NCI-H510A treated with DMSO at 0.1 percent for 48 hours (cell line): ENCODE results near the gene SLC25A53.
"Not testable (repeated sequence)": the region's sequence is repeated elsewhere in the genome, so short reads cannot be mapped to it uniquely, and the experiment has no call there.

ENCODE experiments used
- DNase-seq: peaks from one replicate; lab custom pipeline; 2025; lab: John Stamatoyannopoulos, UW

Gene SLC25A53

DNA sequence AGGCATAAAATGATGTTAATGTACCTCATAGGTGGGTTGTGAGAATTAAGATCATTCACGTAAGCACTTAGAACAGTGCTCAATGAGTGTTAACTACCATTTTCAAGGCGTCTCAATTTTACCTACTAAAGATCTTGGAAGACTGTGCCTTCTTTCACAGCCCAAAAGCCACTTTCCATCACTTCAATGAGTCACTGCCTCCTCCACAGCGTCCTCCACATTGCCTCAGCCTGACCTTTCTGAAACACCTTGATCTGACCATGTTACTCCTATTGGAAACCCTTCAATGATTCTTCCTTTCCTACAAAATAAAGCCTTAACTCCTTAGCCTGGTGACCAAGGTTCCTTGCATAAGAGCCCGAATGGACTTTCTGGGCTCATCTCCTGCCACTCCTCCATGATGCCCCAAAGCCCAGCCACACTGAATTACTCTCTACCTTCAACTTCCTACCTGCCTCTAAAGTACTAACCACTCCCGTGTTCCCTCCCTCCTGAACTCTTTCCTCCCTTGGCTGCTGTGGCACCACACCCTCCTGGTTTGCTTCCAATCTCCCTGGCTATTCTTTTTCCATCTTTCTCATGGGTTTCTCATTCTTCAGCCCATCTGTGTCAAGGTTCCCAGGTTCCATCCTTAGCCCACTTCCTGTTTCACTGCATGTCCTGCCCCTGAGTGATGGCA lies 22.1 kb downstream of the SLC25A53 start:
- no peak for DNase-seq

DNA sequence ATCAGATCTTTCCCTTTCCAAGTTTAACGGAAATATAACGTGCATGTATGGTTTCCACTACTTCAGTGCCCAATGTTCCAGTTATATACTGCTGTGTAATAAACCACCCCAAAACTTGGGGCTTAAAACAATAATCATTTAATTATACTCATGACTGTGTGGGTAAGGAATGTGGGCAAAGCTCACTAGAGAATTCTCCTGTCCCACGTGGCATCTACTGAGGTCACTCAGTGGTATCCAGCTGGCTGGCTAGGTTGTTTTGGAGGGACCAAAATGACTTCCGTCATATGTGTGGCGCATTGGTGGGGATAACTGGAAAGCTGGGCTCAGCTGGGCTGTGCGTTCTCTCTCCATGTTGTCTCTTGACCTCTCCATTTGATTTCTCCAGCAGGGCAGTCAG lies 26.0 kb downstream of the SLC25A53 start:
- no peak for DNase-seq

GRCh38 chrX:104126856-104127255 lies 30.0 kb downstream of the SLC25A53 start:
- DNase-seq: no peak

DNA sequence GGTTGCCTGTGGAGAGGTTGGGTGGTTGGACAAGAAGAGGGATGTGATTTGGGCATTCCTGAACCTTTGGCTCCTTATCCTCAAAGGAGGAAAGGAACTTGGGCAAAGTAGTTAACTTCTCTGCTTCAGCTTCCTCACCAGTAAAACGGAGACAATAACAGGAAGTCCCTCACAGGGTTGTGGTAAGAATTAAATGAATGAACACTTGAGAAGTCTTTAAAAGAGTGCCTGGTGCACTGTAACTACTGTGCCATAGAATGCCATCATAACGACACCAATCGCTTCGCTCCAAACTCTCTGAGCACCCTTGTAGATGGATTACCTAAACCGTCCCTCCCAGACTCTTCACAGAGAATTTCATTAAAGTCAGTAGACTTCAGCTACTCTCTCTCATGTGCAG lies 34.0 kb downstream of the SLC25A53 start:
- DNase-seq: no peak

DNA sequence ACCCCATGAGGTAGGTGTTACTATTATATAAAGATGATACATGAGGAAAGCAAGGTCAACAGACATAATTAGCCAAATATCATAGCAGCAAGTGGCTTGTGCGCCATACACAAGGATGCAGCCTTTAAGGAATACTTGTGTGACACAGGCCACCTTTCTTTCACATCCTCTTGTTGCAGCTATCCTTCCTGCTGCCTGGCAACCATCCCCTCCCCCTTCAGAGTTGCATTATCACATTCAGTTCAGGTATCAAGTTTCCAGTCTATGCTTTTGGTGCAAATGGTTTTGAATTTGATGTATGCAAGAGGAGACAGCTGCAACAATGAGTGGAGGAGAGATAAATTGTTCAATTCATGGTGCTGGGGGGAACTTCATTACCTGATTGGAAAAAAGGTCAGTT lies 38.0 kb downstream of the SLC25A53 start:
- peak; percentile 22 for DNase-seq

DNA sequence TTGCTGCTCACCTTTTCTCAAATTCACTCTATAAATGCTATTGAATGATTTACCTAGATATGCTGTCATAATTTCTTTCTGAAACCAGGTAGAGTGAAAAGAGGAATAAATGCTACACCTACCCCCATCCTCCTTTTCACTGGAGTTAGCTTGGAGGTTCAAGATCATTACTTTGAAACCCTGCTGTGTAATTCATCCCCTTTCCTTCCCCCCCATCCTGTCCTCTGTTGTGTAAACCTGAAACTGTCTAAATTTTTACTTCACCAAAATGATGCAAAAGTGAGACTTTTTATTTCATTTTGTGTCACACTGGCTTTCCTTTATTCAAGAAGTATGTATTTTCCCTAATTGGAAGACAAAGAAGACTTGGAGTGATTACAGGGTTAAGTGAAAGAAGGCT lies 39.0 kb downstream of the SLC25A53 start:
- no peak for DNase-seq

GRCh38 chrX:104113222-104113965 lies 43.4 kb downstream of the SLC25A53 start:
- DNase-seq: peak; percentile 47

DNA sequence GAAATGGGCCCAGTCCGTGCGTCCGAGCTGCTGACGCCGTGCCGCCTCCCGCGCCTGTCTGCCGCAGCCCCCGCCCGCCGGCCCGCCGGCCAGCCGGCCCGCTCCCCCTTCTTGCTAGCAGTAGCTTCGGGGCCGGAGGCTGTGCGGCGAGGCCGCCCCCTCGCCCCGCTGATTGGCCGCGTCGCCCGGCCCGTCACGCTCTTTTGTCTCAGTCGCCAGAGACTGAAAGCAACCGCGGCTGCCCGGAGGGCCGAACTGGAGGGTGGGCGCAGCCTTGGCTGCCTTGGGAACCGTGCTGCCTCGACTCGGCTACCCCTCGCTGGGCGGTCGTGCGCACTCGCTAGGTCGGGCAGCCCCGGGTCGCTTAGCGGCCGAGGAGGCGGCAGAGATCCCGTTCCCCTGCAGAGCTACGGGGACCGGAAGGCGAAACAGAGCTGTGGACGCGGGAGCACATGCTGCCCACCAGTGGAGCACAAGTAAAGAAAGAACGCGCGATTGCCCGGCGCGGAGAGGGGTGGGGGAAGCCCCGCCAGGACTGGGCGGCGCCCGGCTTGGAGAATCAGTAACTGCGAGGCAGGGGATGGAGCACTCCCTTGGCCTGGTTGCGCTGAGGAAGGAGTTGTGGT lies 44.4 kb downstream of the SLC25A53 start, which contains the start of gene ZCCHC18:
Gene ZCCHC18, plus strand, starts transcription at position 198 of the 626 bp plus-strand sequence. CDS start 1,589 bp downstream, outside the sequence.
- peak; percentile 55 for DNase-seq

- not testable (repeated sequence) for DNase-seq
Observed at GRCh38 chrX:104110491-104111240, 46.1 kb downstream of the SLC25A53 start.

DNA sequence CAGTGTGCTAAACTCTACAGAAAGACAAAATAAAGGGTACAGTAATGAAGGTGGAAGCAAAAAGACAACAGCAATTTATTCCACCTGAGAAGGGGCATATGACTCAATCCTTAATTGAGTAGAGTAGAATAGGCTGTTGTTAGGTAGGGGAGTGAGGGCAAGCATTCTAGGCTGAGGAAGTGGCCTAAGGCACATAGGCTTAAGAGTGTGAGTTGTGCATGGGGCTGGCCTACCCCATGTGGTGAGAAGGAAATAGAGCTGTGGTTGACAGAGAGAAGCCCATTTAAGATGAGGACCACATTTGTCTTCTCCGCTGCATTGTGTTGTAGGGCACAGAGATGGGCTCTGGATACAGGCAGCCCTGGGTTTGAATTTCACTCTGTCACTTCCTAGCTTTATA lies 47.9 kb downstream of the SLC25A53 start:
- no peak for DNase-seq

- DNase-seq: no peak
Observed at GRCh38 chrX:104105330-104106262, 51.2 kb downstream of the SLC25A53 start.

GRCh38 chrX:104104676-104105075 lies 52.1 kb downstream of the SLC25A53 start:
- no peak for DNase-seq

- DNase-seq: no peak
Observed at GRCh38 chrX:104098919-104099318, 57.9 kb downstream of the SLC25A53 start.

GRCh38 chrX:104098151-104098808 lies 58.5 kb downstream of the SLC25A53 start:
- peak; percentile 71 for DNase-seq

DNA sequence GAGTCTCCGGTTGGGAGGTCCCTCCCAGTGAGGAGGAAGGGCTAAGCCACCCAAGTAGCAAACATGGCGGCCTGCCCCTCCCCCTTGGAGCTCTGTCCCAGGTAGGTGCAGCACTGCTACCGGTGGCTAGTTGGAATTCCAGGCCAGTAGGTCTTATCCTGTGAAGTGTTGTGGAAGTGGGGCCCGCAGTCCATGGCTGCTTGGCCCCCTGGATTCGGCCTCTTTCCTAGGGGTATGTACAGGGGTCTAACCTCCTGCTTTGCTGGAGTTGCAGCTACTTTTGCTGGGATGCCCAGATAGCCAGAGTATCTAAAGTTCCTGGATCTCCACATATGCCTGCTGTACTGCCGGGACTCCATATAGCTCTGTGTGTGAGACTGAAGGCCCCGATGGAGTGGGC lies 70.9 kb downstream of the SLC25A53 start:
- DNase-seq: no peak

GRCh38 chrX:104085477-104085876 lies 71.3 kb downstream of the SLC25A53 start:
- no peak for DNase-seq

DNA sequence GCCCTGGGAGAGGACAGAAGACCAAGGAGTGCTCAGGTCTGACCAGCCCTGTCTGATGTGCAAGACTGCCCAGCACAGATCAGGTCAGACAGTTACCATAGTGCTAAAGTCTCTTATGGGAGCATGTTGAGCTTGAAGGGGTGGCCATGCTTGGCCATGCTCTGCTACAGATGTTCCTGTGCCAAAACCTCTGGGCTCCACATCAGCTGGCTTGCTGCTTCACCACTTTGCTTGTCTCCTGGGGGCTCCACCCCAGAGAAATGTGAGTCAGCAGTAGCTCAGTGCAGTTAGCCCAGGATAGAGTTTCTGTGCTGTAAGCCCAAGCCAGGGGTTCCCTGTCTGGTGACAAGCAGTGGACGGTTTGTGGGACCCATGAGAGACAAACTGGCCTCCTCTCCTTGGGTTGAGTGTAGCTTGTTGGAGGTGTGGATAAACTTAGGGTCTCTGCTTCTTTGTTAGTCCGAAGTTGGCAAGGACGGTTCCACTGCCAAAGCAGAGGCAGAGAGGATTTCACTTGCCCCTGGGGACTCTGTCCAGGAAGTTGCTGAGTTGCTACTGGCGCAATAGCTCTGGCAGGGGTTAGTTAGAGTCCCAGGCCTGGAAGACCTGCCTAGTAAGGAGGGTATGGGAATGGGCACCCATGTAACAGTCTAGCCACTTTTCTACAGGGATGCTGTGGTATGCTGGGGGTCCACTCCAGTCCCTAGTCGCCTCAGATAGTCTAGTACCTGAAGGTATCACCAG lies 72.1 kb downstream of the SLC25A53 start:
- no peak for DNase-seq

- no peak for DNase-seq
Observed at GRCh38 chrX:104084063-104084462, 72.7 kb downstream of the SLC25A53 start.

DNA sequence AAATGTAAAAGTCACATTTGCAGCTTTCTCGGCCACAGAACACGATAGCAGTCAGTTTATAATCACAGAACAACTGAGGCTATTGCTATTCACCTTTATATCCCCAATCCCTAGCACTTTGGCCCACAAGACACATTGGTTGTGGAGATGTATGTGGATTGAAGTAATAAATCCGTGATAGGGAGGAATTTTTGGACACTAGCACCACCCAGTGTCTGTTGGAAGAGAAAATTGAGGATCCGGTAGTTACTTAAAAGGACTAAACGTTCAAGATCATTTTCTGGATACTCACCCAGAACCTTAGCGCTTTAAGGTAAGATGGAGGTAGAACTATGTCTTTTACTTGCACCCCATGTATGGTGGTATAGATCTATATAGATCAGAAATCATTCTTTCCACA lies 79.0 kb downstream of the SLC25A53 start:
- not testable (repeated sequence) for DNase-seq
